SU-DHL-6 (cell line): ENCODE data around the gene NFIB.

Experiments used
- H2AFZ ChIP-seq: fragments of 200-600 bp; sonication (generic); 2 replicates; pipeline ENCODE4 v1.6.1; 2014; ENCODE audit warnings: low read depth, mild to moderate bottlenecking, moderate library complexity, mixed read lengths, antibody characterized with exemption, low read length; ENCODE audit not compliant: severe bottlenecking
- H3F3A ChIP-seq: fragments of 200-600 bp; shearing (Covaris generic); 2 replicates; pipeline ENCODE4 v1.6.0; 2016; ENCODE audit warnings: antibody characterized with exemption, mild to moderate bottlenecking; ENCODE audit not compliant: insufficient read depth
- H3K27ac ChIP-seq: fragments of 200-600 bp; sonication (generic); 2 replicates; pipeline ENCODE4 v1.5.1; 2016; ENCODE audit warnings: low read depth, mild to moderate bottlenecking, low read length, moderate library complexity, mixed read lengths
- H3K27me3 ChIP-seq: fragments of 200-600 bp; sonication (generic), shearing (Covaris generic); 2 replicates; pipeline ENCODE4 v1.6.0; 2014; ENCODE audit warnings: mild to moderate bottlenecking, low read length
- H3K36me3 ChIP-seq: fragments of 200-600 bp; sonication (generic); 2 replicates; pipeline ENCODE4 v1.6.1; 2014; ENCODE audit warnings: mild to moderate bottlenecking, low read length, mixed read lengths
- H3K4me2 ChIP-seq: fragments of 300-600, 200-600 bp; shearing (Covaris generic), sonication (generic); 2 replicates; pipeline ENCODE4 v1.6.0; 2014; ENCODE audit warnings: low read length, low read depth, mild to moderate bottlenecking; ENCODE audit not compliant: poor library complexity, severe bottlenecking
- H3K4me3 ChIP-seq: fragments of 200-600 bp; sonication (generic); 2 replicates; pipeline ENCODE4 v1.5.1; 2014; ENCODE audit warnings: antibody characterized with exemption, low read length, mild to moderate bottlenecking, mixed read lengths; ENCODE audit not compliant: insufficient read depth, poor library complexity, severe bottlenecking
- H3K79me2 ChIP-seq: fragments of 200-600 bp; sonication (generic); 2 replicates; pipeline ENCODE4 v1.6.1; 2014; ENCODE audit warnings: mild to moderate bottlenecking, low read length, moderate library complexity; ENCODE audit not compliant: insufficient read depth
- H3K9ac ChIP-seq: fragments of 200-600 bp; sonication (generic); 2 replicates; pipeline ENCODE4 v1.7.0; 2014; ENCODE audit warnings: mild to moderate bottlenecking, low read length
- H3K9me2 ChIP-seq: fragments of 200-600 bp; sonication (generic); replicated peaks from 2 replicates; pipeline ENCODE4 v1.6.1; 2014; ENCODE audit warnings: low read length; ENCODE audit not compliant: insufficient read depth
- H3K9me3 ChIP-seq: fragments of 200-600 bp; sonication (generic); 2 replicates; pipeline ENCODE4 v1.6.1; 2014; ENCODE audit warnings: low read length, mixed read lengths; ENCODE audit not compliant: insufficient read depth
- H4K20me1 ChIP-seq: fragments of 200-600 bp; sonication (generic); 2 replicates; pipeline ENCODE4 v1.6.1; 2014; ENCODE audit warnings: low read depth, mild to moderate bottlenecking, antibody characterized with exemption, low read length, moderate library complexity, mixed read lengths
- EZH2phosphoT487 ChIP-seq: fragments of 200-600 bp; sonication (generic), shearing (Covaris generic); conservative IDR thresholded peaks from 2 replicates; pipeline ENCODE4 v1.6.1; 2018; ENCODE audit warnings: mild to moderate bottlenecking, antibody characterized with exemption, low read length, moderate library complexity, mixed read lengths
- TF ChIP-seq, protein P1 (sequence below): fragments of 200-600 bp; sonication (generic); IDR thresholded peaks from one replicate; pipeline ENCODE4 v1.5.1; 2017; ENCODE audit warnings: antibody characterized with exemption, mild to moderate bottlenecking, low read length, moderate library complexity; ENCODE audit not compliant: insufficient read depth, poor library complexity, severe bottlenecking

Gene NFIB

DNA sequence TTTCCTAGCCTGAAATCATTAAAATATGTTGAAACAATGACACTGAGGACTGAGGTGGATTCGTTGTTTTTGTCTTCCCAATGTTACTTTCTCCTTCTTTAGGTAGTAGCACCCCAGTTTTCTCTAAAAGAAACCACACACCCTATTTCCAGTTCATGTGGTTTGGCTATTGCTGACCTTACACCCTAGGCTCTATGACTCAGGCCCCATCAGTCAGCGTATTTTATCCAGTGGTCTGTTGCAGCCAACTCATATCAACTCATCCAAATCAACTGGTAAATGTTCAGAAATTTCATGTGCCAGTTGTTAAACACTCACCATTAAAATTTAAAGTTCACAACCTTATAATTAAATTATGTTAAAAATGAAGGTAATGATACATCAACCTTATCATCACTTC lies 44.6 kb upstream of the NFIB start:
- no peak overlapping the region for H3K9ac ChIP-seq
- H3K4me2 ChIP-seq = no peak overlapping the region
- no peaks in the 10 kb centered on the region for H4K20me1 ChIP-seq
- H3K4me3 ChIP-seq = no peak overlapping the region
- no peaks in the 10 kb centered on the region for H3K9me2 ChIP-seq
- no peaks in the 10 kb centered on the region for H3K79me2 ChIP-seq
- H3K9me3 ChIP-seq = no peaks in the 10 kb centered on the region
- H3K27ac ChIP-seq = no peak overlapping the region
- TF ChIP-seq EZH2phosphoT487 = no peak
- TF ChIP-seq, protein P1, sequence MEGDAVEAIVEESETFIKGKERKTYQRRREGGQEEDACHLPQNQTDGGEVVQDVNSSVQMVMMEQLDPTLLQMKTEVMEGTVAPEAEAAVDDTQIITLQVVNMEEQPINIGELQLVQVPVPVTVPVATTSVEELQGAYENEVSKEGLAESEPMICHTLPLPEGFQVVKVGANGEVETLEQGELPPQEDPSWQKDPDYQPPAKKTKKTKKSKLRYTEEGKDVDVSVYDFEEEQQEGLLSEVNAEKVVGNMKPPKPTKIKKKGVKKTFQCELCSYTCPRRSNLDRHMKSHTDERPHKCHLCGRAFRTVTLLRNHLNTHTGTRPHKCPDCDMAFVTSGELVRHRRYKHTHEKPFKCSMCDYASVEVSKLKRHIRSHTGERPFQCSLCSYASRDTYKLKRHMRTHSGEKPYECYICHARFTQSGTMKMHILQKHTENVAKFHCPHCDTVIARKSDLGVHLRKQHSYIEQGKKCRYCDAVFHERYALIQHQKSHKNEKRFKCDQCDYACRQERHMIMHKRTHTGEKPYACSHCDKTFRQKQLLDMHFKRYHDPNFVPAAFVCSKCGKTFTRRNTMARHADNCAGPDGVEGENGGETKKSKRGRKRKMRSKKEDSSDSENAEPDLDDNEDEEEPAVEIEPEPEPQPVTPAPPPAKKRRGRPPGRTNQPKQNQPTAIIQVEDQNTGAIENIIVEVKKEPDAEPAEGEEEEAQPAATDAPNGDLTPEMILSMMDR = no peak
- H3K27me3 ChIP-seq = no peaks in the 10 kb centered on the region
- no peak overlapping the region for H2AFZ ChIP-seq
- H3F3A ChIP-seq = no peaks in the 10 kb centered on the region
- no peaks in the 10 kb centered on the region for H3K36me3 ChIP-seq

DNA sequence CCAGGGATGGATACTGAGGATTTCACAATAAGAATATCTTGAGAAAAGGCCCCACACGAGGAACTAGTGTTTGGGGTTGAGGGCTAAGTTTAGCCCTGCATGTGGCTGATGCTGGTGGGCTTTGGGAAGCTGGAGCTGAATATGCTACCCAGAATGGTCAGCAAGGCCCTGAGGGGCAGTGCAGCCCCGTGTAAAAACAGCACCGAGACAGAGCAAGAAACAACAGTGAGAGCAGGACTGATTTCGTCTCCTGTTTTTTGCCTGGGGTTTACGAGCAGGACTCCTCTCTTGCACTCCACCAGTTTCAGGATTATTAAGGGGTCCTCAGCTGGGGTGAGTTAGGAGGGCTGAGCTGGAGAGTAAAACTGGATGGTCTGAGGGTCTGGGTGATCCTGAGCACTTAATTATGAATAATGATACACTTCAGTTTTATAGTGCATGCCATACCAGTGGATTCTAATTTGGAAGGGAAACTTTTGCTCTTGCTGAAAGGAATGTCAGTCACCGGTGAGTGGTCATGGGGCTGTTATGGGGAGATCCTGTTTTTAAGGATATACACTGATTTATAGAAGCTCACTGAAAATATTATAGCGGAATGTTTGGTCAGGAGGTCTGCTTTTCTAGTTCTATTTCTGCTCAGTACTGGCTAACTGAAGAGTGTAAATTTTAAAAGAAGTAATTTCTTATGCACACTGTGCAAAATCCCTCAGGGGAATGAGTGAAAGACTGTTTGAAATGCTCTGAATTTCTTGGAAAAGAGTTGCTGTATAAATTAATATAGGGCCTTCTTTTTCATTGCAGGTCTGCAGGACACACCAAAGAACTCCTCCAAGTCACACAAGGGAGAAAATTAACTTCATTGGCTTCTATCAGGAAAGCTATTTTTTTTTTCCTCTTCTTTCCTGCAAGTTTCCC lies 42.7 kb upstream of the NFIB start:
- Histone ChIP-seq H3K27me3 (no peaks in the 10 kb centered on the region), H3K27ac (no peak overlapping the region)
- TF ChIP-seq, protein P1 = no peak
- TF ChIP-seq EZH2phosphoT487 = no peak

DNA sequence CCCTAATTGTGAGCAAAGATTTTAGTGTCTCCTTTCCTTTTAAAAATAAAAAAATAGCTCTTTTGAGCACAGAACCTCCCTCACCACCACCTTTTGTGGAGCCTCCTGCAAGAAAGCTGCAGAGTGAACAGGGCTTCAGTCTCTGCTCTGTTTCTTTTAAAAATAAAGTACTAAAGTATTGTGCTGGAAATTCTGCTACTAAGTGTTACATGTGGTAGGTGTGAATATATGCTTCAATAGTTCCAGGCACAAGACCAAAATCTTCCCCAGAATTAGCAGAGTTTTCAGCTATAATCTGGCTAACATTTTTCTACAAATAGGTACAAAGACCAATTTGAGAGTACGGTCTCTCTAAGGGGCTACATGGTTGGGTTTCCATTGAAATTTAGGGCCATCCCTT lies 40.3 kb upstream of the NFIB start:
- Histone ChIP-seq H2AFZ (no peak overlapping the region), H3K4me3 (no peak overlapping the region), H4K20me1 (no peaks in the 10 kb centered on the region), H3K79me2 (no peaks in the 10 kb centered on the region), H3K9ac (no peak overlapping the region), H3K36me3 (no peaks in the 10 kb centered on the region), H3K4me2 (no peak overlapping the region), H3K9me2 (no peaks in the 10 kb centered on the region), H3K27me3 (no peaks in the 10 kb centered on the region), H3K9me3 (no peaks in the 10 kb centered on the region), H3K27ac (no peak overlapping the region), H3F3A (no peaks in the 10 kb centered on the region)
- TF ChIP-seq EZH2phosphoT487 = no peak
- TF ChIP-seq, protein P1 = no peak

More for the DNA sequence above, 42.7 kb upstream of the NFIB start:
- Histone ChIP-seq H3K9me2 (no peaks in the 10 kb centered on the region), H3K36me3 (no peaks in the 10 kb centered on the region), H2AFZ (no peak overlapping the region), H3K9ac (no peak overlapping the region), H3K79me2 (no peaks in the 10 kb centered on the region), H3K9me3 (no peaks in the 10 kb centered on the region), H3K4me3 (no peak overlapping the region), H3K4me2 (no peak overlapping the region), H3F3A (no peaks in the 10 kb centered on the region), H4K20me1 (no peaks in the 10 kb centered on the region)
